K562 (cell line): ENCODE results near the gene NCBP2. TPM values are rescaled to one million over a fixed set of nuclear protein-coding genes. Genes with fewer than 3 reads are reported as not detected.

Experiments
- CEBPZ ChIP-seq: fragments of 150-350 bp; IDR thresholded peaks from 2 replicates; pipeline ENCODE4 v1.6.1; 2014; ENCODE audit warnings: low read depth, mild to moderate bottlenecking, low read length, borderline replicate concordance
- E2F1 ChIP-seq: sonication (generic); formaldehyde crosslinking; IDR thresholded peaks from 2 replicates; pipeline ENCODE4 v1.8.1; 2023; ENCODE audit warnings: mild to moderate bottlenecking, missing genetic modification reagents, moderate library complexity
- ELK1 ChIP-seq: sonication (generic); formaldehyde crosslinking; IDR thresholded peaks from 2 replicates; pipeline ENCODE4 v1.8.1; 2022; ENCODE audit warnings: missing genetic modification reagents
- ETV5 ChIP-seq: sonication (generic); formaldehyde crosslinking; IDR thresholded peaks from 2 replicates; pipeline ENCODE4 v1.4.0; 2020; ENCODE audit warnings: low read depth, mild to moderate bottlenecking, missing genetic modification reagents
- FOXA1 ChIP-seq: fragments of 450-650 bp; IDR thresholded peaks from 2 replicates; pipeline ENCODE4 v1.6.1; 2016; ENCODE audit warnings: mild to moderate bottlenecking, borderline replicate concordance
- KDM1A ChIP-seq, 2 experiments: fragments of 450-650 bp; IDR thresholded peaks; 2 replicates each; pipeline ENCODE4 v1.6.1; 2016; ENCODE audit warnings: mild to moderate bottlenecking in 2 of 2
- LCOR ChIP-seq: sonication (generic); formaldehyde crosslinking; IDR thresholded peaks from 2 replicates; pipeline ENCODE4 v1.8.0; 2022; ENCODE audit warnings: mild to moderate bottlenecking, missing genetic modification reagents
- NCOR1 ChIP-seq: fragments of 450-650 bp; IDR thresholded peaks from 2 replicates; pipeline ENCODE4 v1.6.1; 2016; ENCODE audit warnings: mild to moderate bottlenecking, moderate library complexity
- NELFE ChIP-seq: IDR thresholded peaks from 2 replicates; pipeline ENCODE4 v1.6.1; 2011; ENCODE audit warnings: mild to moderate bottlenecking; ENCODE audit not compliant: insufficient read depth, insufficient read length
- NFXL1 ChIP-seq: fragments of 450-650 bp; formaldehyde crosslinking; IDR thresholded peaks from 2 replicates; pipeline ENCODE4 v1.4.0; 2021; ENCODE audit warnings: mild to moderate bottlenecking
- SRSF9 ChIP-seq: fragments of 200-400 bp; formaldehyde crosslinking; IDR thresholded peaks from 2 replicates; pipeline ENCODE4 v1.6.1; 2017; ENCODE audit warnings: low read depth, low read length, borderline replicate concordance
- TAL1 ChIP-seq: fragments of 450-650 bp; IDR thresholded peaks from 2 replicates; pipeline ENCODE4 v1.6.1; 2016; ENCODE audit warnings: mild to moderate bottlenecking
- THRA ChIP-seq: fragments of 450-650 bp; IDR thresholded peaks from 2 replicates; pipeline ENCODE4 v1.6.1; 2017; ENCODE audit warnings: mild to moderate bottlenecking, moderate library complexity
- TOE1 ChIP-seq, 2 experiments: fragments of 450-650 bp in 1 of 2; sonication (generic) in 1 of 2; formaldehyde crosslinking in 1 of 2; IDR thresholded peaks; 2 replicates each; pipeline versions ENCODE4 v1.7.1 to v1.8.0; 2016 to 2022; ENCODE audit warnings: borderline replicate concordance in 2 of 2, mild to moderate bottlenecking in 2 of 2, antibody characterized with exemption in 1 of 2, inconsistent platforms in 1 of 2, low read depth in 1 of 2, missing genetic modification reagents in 1 of 2, moderate library complexity in 1 of 2
- USF2 ChIP-seq: sonication (generic); formaldehyde crosslinking; IDR thresholded peaks from 2 replicates; pipeline ENCODE4 v1.5.0; 2020; ENCODE audit warnings: missing genetic modification reagents
- ZFP36 ChIP-seq: fragments of 150-350 bp; IDR thresholded peaks from 2 replicates; pipeline ENCODE4 v1.6.1; 2018; ENCODE audit warnings: low read length, low read depth; ENCODE audit not compliant: partially characterized antibody
- ZNF696 ChIP-seq: fragments of 250-450 bp; sonication (Bioruptor Pico); conservative IDR thresholded peaks from 2 replicates; pipeline ENCODE4 v1.4.0; 2020; ENCODE audit warnings: mild to moderate bottlenecking, moderate library complexity
- ZNF717 ChIP-seq: fragments of 250-450 bp; sonication (Bioruptor Pico); IDR thresholded peaks from 2 replicates; pipeline ENCODE4 v1.5.0; 2021
- polyA plus RNA-seq, 8 experiments: library from polyadenylated mRNA; depleted of rRNA in 4 of 8; stranded (reverse) in 5 of 8; unstranded in 3 of 8; fragments of >200 nt; fragmentation: Nextera tagmentation in 2 of 8; fragmentation: Illumina TruSeq in 1 of 8; extraction: Ambion mirVana in 2 of 8; extraction: Trizol in 1 of 8; gene quantifications; 2 replicates each; pipeline versions ENCODE4 v1.2.1 to v1.2.3, GENCODE V29; 2011 to 2014; ENCODE audit warnings: inconsistent platforms in 1 of 8, missing spikeins in 1 of 8
- total RNA-seq, 7 experiments: library from RNA; depleted of rRNA in 6 of 7; stranded (reverse); fragments of >200 nt in 6 of 7; fragmentation: Illumina TruSeq in 2 of 7; extraction: Trizol in 2 of 7; gene quantifications; 2 replicates each; pipeline versions ENCODE4 v1.2.1 to v1.2.3, GENCODE V29; 2011 to 2021; ENCODE audit warnings: low replicate concordance in 1 of 7

The NCBP2 gene
- total and polyA plus RNA-seq, 9 of the 15 experiments (the other 6 are each of a cell fraction or from before 2014, with no cell fraction given): 56.4 to 102 (median 82.3) TPM

- TF ChIP-seq ZNF696 (CRISPR knock-in tag): no peak
- no peak for TF ChIP-seq NFXL1 (CRISPR knock-in tag)
- TF ChIP-seq ZFP36: peak; percentile 33
- TF ChIP-seq ZNF717 (CRISPR knock-in tag): no peak
- TF ChIP-seq THRA: no peak
- no peak for TF ChIP-seq CEBPZ
- no peak; the same call in none of the 2 replicates for TF ChIP-seq ETV5 (CRISPR knock-in tag)
- peak; percentile 98 for TF ChIP-seq TAL1
- TF ChIP-seq USF2 (CRISPR knock-in tag): no peak
- no peak for TF ChIP-seq FOXA1
- TF ChIP-seq NELFE: no peak
- no peak for TF ChIP-seq SRSF9
- TF ChIP-seq NCOR1: peak; percentile 98
- no peak for TF ChIP-seq ELK1
- peak; percentile 64 for TF ChIP-seq TOE1 (IDR thresholded peaks at IDR 0.05; ENCODE audit: borderline replicate concordance)
- no peak for TF ChIP-seq TOE1 (CRISPR knock-in tag; IDR thresholded peaks at IDR 0.05; ENCODE audit: borderline replicate concordance, low read depth)
- peak; percentile 80 to 82 for TF ChIP-seq KDM1A (IDR thresholded peaks at IDR 0.05)
- TF ChIP-seq E2F1 (CRISPR knock-in tag): peak; percentile 81
- TF ChIP-seq LCOR (CRISPR knock-in tag): peak; percentile 83; the same call in 1 of the 2 replicates
These were observed 46.1 kb upstream of the NCBP2 start (continued) for GRCh38 chr3:196988241-196989029.
